HCT116 (cell line): ENCODE data around the gene ZNF283. TPM values are rescaled to one million over a fixed set of nuclear protein-coding genes. Genes with fewer than 3 reads are reported as not detected.

Source experiments
- ATAC-seq: fragments of 200-7000 bp; cut with Tn5 transposase; 2 replicates; pipeline ENCODE4 v1.9.1; 2020; ENCODE audit warnings: mild to moderate bottlenecking, moderate library complexity
- BruUV-seq: library from RNA; stranded (reverse); fragments of 400-500 nt; replicated peaks from 2 replicates; lab custom pipeline; 2021; lab: Mats Ljungman, UMichigan
- CTCF ChIA-PET: fragments of 300-600 bp; sonication (Branson Sonifier 250); formaldehyde crosslinking; loops from one replicate; lab custom pipeline; 2021; ENCODE audit warnings: antibody characterized with exemption; lab: Charles Lee
- POLR2A ChIA-PET: fragments of 300-600, 350-600 bp; sonication (Branson Sonifier 250); formaldehyde crosslinking; loops from one replicate; lab custom pipeline; 2021; ENCODE audit warnings: antibody characterized with exemption; lab: Charles Lee
- RAD21 ChIA-PET, 2 experiments: fragments of 300-600 bp; sonication (Branson Sonifier 250); formaldehyde crosslinking; loops; one replicate each; lab custom pipeline; 2023; ENCODE audit warnings: low total read pairs in 2 of 2; ENCODE audit not compliant: uncharacterized antibody in 2 of 2, unreplicated experiment in 2 of 2, low non-redundant PET in 1 of 2; lab: Charles Lee
- DNase-seq: peaks from one replicate; pipeline ENCODE4 v3.0.0-alpha.2; 2010; ENCODE audit warnings: low read depth, low spot score
- H2AFZ ChIP-seq: fragments of 200-600 bp; shearing (Covaris generic), sonication (generic); 2 replicates; pipeline ENCODE4 v1.6.1; 2017; ENCODE audit warnings: low read depth, mixed run types, mixed read lengths, antibody characterized with exemption, low read length; ENCODE audit not compliant: poor library complexity, severe bottlenecking
- H3K27ac ChIP-seq: 2 replicates; pipeline ENCODE4 v1.5.1; 2012; ENCODE audit warnings: low read depth, low read length
- H3K27me3 ChIP-seq: fragments of 200-600 bp; sonication (generic); 2 replicates; pipeline ENCODE4 v1.6.1; 2016; ENCODE audit warnings: mixed run types, low read length, mixed read lengths; ENCODE audit not compliant: insufficient read depth
- H3K36me3 ChIP-seq, 2 experiments: fragments of 200-500 bp in 1 of 2; fragments of 200-600 bp in 1 of 2; sonication (Bioruptor generic) in 1 of 2; sonication (generic) in 1 of 2; 2 replicates each; pipeline versions ENCODE4 v1.5.1 to v1.6.1; 2014 to 2016; ENCODE audit warnings: low read length in 2 of 2, inconsistent platforms in 1 of 2, mixed read lengths in 1 of 2, mixed run types in 1 of 2; ENCODE audit not compliant: insufficient read depth in 2 of 2, control insufficient read depth in 1 of 2
- H3K4me1 ChIP-seq, 2 experiments: fragments of 200-600 bp in 1 of 2; sonication (generic) in 1 of 2; 2 replicates each; pipeline versions ENCODE4 v1.5.1 to v1.6.1; 2012 to 2017; ENCODE audit warnings: low read length in 2 of 2, inconsistent platforms in 1 of 2, mild to moderate bottlenecking in 1 of 2, mixed read lengths in 1 of 2, mixed run types in 1 of 2, moderate library complexity in 1 of 2; ENCODE audit not compliant: insufficient read depth in 2 of 2, control insufficient read depth in 1 of 2
- H3K4me2 ChIP-seq: fragments of 200-600 bp; sonication (generic); 2 replicates; pipeline ENCODE4 v1.6.1; 2017; ENCODE audit warnings: mixed run types, low read length, mixed read lengths
- H3K4me3 ChIP-seq, 2 experiments: fragments of 200-600 bp in 1 of 2; sonication (generic) in 1 of 2; replicated peaks in 1 of 2; 2 replicates each; pipeline ENCODE4 v1.5.1; 2011 to 2016; ENCODE audit warnings: low read length in 2 of 2, control low read depth in 1 of 2, low read depth in 1 of 2, mild to moderate bottlenecking in 1 of 2, mixed read lengths in 1 of 2, mixed run types in 1 of 2
- H3K79me2 ChIP-seq: fragments of 200-600 bp; sonication (generic); 2 replicates; pipeline ENCODE4 v1.6.1; 2017; ENCODE audit warnings: mild to moderate bottlenecking, mixed run types, low read length, moderate library complexity, mixed read lengths; ENCODE audit not compliant: insufficient read depth
- H3K9ac ChIP-seq: fragments of 200-600 bp; sonication (generic); 2 replicates; pipeline ENCODE4 v1.6.1; 2016; ENCODE audit warnings: low read length, mixed read lengths
- H3K9me2 ChIP-seq: fragments of 200-600 bp; sonication (generic), shearing (Covaris generic); 2 replicates; pipeline ENCODE4 v1.6.1; 2017; ENCODE audit warnings: mixed run types, mild to moderate bottlenecking, moderate library complexity; ENCODE audit not compliant: insufficient read depth
- H3K9me3 ChIP-seq, 2 experiments: fragments of 200-500 bp in 1 of 2; fragments of 200-600 bp in 1 of 2; sonication (Bioruptor generic) in 1 of 2; sonication (generic) in 1 of 2; 2 replicates each; pipeline ENCODE4 v1.6.1; 2014 to 2017; ENCODE audit warnings: low read length in 2 of 2, mixed read lengths in 2 of 2, inconsistent platforms in 1 of 2, low read depth in 1 of 2, mild to moderate bottlenecking in 1 of 2, mixed run types in 1 of 2, moderate library complexity in 1 of 2; ENCODE audit not compliant: control insufficient read depth in 1 of 2, insufficient read depth in 1 of 2
- H4K20me1 ChIP-seq: fragments of 200-600 bp; sonication (generic), shearing (Covaris generic); 2 replicates; pipeline ENCODE4 v1.6.1; 2017; ENCODE audit warnings: mixed run types, mild to moderate bottlenecking, moderate library complexity; ENCODE audit not compliant: insufficient read depth
- ATF3 ChIP-seq: IDR thresholded peaks from 2 replicates; pipeline ENCODE4 v1.6.1; 2012
- CBX3 ChIP-seq: IDR thresholded peaks from 2 replicates; pipeline ENCODE4 v1.6.1; 2012; ENCODE audit warnings: low read depth
- EGR1 ChIP-seq: IDR thresholded peaks from 2 replicates; pipeline ENCODE4 v1.6.1; 2012; ENCODE audit warnings: low read depth
- EZH2 ChIP-seq: fragments of 200-600 bp; sonication (generic); IDR thresholded peaks from 2 replicates; pipeline ENCODE4 v1.6.1; 2017; ENCODE audit warnings: antibody characterized with exemption, mixed run types
- POLR2A ChIP-seq: IDR thresholded peaks from 2 replicates; pipeline ENCODE4 v1.7.0; 2011; ENCODE audit warnings: borderline replicate concordance; ENCODE audit not compliant: insufficient read depth, insufficient read length; ENCODE audit errors: extremely low read depth
- RAD21 ChIP-seq: IDR thresholded peaks from 2 replicates; pipeline ENCODE4 v1.6.1; 2012; ENCODE audit warnings: low read depth, mild to moderate bottlenecking
- REST ChIP-seq: IDR thresholded peaks from 2 replicates; pipeline ENCODE4 v1.6.1; 2012; ENCODE audit warnings: low read depth
- SIN3A ChIP-seq: IDR thresholded peaks from 2 replicates; pipeline ENCODE4 v1.6.1; 2012; ENCODE audit warnings: low read depth
- SP1 ChIP-seq: IDR thresholded peaks from 2 replicates; pipeline ENCODE4 v1.6.1; 2012; ENCODE audit warnings: low read depth
- intact Hi-C: fragments of 100-400 bp; cut with micrococcal nuclease; formaldehyde crosslinking; loops from 2 replicates; pipeline ENCODE4 v1.10.0; 2022
- total RNA-seq: library from RNA; stranded (reverse); gene quantifications from one replicate; pipeline ENCODE4 v1.2.1, GENCODE V29; 2021; ENCODE audit not compliant: unreplicated experiment
- TF ChIP-seq, protein P1 (sequence below): IDR thresholded peaks from 2 replicates; pipeline ENCODE4 v1.6.1; 2012

Gene ZNF283
- total RNA-seq, 1 experiment from 2014 or later: 7.6 TPM

DNA sequence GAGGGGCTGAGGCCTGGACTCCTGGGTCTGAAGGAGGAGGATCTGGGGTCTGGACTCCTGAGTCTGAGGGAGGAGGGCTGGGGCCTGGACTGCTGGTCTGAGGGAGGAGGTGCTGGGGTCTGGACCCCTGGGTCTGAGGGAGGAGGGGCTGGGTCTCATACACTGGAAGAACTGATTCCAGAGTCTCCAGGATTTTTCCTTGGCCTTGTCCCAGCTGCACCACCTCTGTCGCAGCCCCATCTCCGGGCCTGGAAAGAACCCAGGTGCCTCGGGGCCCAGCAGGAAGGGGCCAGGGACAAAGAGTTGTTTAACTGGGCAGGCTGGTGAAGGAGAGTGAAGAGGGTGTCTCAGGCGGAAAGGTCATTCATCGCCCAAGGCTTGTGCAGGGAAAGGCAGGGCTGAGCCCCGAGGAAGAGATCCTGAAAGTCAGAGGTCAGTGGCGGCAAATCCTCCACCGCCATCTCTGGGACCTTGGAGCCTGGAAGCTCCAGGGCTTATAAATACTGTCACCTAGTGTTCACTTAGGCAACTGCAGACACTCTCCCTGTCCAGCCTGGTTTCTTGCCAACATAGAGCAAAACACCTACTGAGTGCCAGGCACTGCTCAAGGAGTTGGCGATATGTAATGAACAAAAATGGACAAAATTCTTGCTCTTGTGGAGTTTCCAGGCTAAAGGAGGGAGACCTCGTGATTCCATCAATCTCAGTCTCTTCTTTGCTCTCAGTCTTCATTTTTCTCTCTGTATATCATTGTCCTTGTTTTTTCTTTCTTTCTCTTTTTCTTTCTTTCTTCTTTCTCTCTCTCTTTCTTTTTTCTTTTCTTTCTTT lies 41.9 kb upstream of the ZNF283 start (continued):
- no peak for TF ChIP-seq REST
- TF ChIP-seq SIN3A: no peak
- 0 out of 2 replicates have a peak, but pooled peaks have one; percentile 12 for TF ChIP-seq SP1
- TF ChIP-seq EGR1: no peak
- TF ChIP-seq, protein P1, sequence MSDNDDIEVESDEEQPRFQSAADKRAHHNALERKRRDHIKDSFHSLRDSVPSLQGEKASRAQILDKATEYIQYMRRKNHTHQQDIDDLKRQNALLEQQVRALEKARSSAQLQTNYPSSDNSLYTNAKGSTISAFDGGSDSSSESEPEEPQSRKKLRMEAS: no peak
- TF ChIP-seq CBX3: no peak
- TF ChIP-seq POLR2A: no peak
- TF ChIP-seq ATF3: no peak

DNA sequence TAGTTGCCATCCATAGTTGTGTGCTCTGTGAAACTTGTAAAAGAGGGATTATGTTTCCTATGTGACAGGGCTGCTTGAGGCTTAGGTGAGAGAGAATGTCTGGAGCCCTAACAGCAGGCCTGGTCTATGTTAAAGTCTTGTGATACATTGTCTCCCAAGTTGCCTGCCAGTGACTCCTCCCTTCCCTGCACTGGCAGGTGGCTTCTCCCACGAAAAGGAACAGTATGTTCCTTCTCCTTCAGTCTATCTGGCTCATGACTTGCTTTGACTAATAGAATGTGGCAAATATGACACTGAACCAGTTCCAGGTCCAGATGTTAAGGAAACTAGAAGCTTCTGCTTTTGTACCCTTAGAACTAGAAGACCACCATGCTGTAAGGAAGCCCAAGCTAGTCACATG lies 40.5 kb upstream of the ZNF283 start:
- ChIA-PET POLR2A (interaction anchor here (1.6 kb wide), 1 partner anchor 118 kb away, joined by 4 read pairs; no protein-coding TSS in a partner anchor), RAD21 (no interaction called here), CTCF (interaction anchor here (1.6 kb wide), 1 partner anchor 41 kb away, joined by 5 read pairs; no protein-coding TSS in a partner anchor)
- no peak overlapping the region for H3K27ac ChIP-seq
- H3K4me3 ChIP-seq: no peak overlapping the region
- H3K9me3 ChIP-seq: no peaks in the 10 kb centered on the region
- H4K20me1 ChIP-seq: no peaks in the 10 kb centered on the region
- BruUV-seq: no TSS peak
- DNase-seq: no peak
- no peak overlapping the region for H2AFZ ChIP-seq
- intact Hi-C loops: loop anchor here (10.0 kb wide), 1 partner anchor 112 kb away; the partner anchor contains the start of gene PLAUR
- H3K9me2 ChIP-seq: no peaks in the 10 kb centered on the region
- TF ChIP-seq, protein P1: no peak
- no peak for TF ChIP-seq RAD21
- no peak for TF ChIP-seq EZH2
- H3K9ac ChIP-seq: no peak overlapping the region
- peaks cover 9% of the 10 kb centered on the region; the same call in 1 of the 2 replicates for H3K79me2 ChIP-seq
- H3K4me1 ChIP-seq: peaks cover 37 to 43% of the 10 kb centered on the region in 2 experiments
- no peak overlapping the region for H3K4me2 ChIP-seq
- no peak for ATAC-seq
- H3K27me3 ChIP-seq: no peaks in the 10 kb centered on the region
- no peaks in the 10 kb centered on the region for H3K36me3 ChIP-seq
